Retinal pigment epithelial cell (primary cell): Measurements from ENCODE around the gene SLC49A4.
A peak's percentile ranks its signal among the peaks of the same experiment; 100 is the strongest.

Experiments used
- DNase-seq: peaks from one replicate; pipeline ENCODE4 v3.0.0-alpha.2; 2010; ENCODE audit warnings: low read depth
- H3K4me3 ChIP-seq: 2 replicates; pipeline ENCODE4 v1.5.1; 2011; ENCODE audit warnings: mild to moderate bottlenecking, low read length, control low read depth, moderate library complexity
- TF ChIP-seq, protein P1 (sequence below): conservative IDR thresholded peaks from 2 replicates; pipeline ENCODE4 v1.5.1; 2011; ENCODE audit warnings: low read depth, low read length, control low read depth, inconsistent platforms

The SLC49A4 gene

DNA sequence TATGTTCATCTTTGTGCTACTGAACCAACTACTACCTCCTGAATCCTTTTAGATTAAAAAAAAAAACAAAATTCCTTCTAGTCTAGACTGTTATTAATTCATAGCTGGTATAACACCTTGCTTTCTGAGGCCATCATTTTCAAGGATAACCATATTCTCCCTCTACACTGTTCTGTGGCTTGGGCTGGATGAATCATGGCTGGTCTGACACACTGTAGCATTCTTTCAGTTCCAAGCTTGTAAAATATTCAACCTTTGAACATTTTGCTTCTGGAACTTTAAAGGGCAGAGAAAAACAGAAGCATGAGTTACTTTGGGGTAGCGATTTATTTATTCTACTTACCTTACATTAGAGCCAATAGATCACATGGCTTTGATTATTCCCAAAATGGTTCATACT lies 8.8 kb upstream of the SLC49A4 start:
- DNase-seq, result no peak
- TF ChIP-seq, protein P1, sequence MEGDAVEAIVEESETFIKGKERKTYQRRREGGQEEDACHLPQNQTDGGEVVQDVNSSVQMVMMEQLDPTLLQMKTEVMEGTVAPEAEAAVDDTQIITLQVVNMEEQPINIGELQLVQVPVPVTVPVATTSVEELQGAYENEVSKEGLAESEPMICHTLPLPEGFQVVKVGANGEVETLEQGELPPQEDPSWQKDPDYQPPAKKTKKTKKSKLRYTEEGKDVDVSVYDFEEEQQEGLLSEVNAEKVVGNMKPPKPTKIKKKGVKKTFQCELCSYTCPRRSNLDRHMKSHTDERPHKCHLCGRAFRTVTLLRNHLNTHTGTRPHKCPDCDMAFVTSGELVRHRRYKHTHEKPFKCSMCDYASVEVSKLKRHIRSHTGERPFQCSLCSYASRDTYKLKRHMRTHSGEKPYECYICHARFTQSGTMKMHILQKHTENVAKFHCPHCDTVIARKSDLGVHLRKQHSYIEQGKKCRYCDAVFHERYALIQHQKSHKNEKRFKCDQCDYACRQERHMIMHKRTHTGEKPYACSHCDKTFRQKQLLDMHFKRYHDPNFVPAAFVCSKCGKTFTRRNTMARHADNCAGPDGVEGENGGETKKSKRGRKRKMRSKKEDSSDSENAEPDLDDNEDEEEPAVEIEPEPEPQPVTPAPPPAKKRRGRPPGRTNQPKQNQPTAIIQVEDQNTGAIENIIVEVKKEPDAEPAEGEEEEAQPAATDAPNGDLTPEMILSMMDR, result no peak
- no peak overlapping the region for H3K4me3 ChIP-seq

DNA sequence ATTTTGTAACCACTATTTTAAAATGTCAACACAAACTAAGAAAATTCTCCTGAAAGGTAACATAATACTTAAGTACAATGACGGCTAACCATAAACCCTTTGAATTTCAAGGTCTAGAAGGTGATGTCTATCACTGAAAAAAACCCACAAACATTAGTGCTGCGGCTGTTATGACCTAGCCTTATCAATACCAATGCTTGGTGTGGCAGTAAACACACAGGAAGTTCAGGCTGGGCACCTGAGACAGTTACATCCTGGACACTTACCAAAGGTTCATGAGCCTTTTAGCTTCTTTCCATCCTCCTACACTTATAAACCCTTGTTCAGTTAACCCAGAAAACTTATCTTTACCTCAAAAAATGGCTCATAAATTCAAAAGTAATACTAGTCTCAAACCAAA lies 7.0 kb upstream of the SLC49A4 start:
- H3K4me3 ChIP-seq, result no peak overlapping the region
- DNase-seq, result no peak
- TF ChIP-seq, protein P1, result no peak

DNA sequence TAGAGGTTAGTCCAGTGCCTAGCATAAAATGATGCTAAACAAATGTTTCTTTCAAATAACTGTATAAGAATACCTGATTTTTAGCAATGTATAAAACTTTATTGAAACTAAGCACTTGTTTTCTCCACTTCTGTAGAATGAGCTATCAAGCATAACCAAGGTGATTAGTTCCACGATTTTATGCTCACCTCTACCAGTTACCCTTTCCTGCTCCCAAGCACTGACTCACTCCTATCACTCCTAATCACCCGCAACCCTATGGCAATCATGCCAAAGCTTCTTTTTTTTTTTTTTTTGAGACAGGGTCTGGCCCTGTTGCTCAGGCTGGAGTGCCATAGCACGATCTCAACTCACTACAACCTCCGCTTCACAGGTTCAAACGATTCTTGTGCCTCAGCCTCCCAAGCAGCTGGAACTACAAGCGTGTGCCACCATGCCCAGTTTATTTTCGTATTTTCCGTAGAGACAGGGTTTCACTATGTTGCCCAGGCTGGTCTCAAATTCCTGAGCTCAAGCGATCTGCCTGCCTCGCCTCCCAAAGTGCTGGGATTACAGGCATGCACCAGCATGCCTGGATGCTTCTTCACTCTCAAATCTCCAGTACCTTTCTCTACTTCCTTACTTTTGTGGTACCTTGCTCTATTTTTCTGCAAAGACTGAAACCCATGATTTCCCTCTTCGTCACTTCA lies 5.1 kb upstream of the SLC49A4 start:
- no peak for DNase-seq
- H3K4me3 ChIP-seq, result no peak overlapping the region
- TF ChIP-seq, protein P1, result no peak

DNA sequence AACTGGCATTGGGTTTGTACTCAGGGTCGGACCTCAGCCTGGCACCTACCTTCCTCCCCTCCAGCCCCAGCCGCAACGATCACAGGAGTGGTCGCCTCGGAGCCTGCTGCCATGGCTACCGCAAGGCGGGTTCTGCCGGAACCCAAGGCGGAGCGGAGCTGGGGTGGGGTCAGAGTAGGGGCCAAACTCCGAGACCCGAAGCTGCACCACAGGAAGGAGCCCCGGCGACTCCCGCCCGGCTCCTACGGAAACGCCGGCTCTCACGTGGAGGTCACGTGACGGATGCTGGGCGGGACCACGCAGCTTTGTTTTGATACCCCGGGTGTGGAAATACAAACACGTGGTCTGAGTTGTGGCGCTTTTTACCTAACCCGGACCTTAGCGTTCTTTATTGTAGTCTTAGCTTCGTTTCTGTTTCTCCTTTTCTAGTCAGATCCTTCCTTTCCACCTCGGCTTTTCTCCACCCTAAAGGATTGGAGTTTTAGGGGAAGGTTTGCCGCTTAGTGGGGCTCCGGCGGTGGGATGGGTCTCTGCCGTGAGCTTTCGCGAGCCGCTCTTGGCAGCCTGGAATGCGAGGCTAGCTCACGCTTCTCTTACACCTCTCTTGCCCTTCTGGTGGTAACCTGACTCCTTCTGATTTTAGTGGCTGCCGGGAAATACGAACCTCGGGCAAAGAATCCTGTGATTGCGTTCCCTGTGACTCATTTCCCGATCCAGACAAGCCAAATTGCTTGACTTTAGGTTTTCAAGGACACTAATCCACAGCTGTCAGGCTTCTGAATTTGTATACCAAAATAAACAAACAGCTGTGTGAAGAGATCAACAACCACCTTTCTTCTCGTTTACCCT lies 1.1 kb upstream of the SLC49A4 start, which contains the start of gene HSPBAP1:
Gene HSPBAP1 (minus strand): TSS at position 264 of the 849 bp plus-strand sequence. CDS start 151 bp downstream, at position 113.
- peak; percentile 92 for DNase-seq
- TF ChIP-seq, protein P1, result no peak
- peak within 1 kb of the TSS; percentile 77 for H3K4me3 ChIP-seq

DNA sequence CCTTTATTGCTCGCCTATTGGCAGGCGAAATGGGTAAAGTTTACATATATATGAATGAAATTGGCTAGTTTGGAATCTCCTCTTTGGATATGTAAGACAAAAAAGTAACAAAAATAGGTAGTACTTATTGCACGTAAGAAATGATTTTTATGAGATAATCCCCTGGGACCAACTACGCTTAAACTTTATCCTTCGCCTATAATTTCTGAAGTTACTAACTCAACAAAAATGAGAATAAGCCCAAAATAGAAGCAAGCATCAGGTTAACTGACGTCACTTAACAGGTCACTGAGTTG lies 438 bp upstream of the SLC49A4 start:
- TF ChIP-seq, protein P1, result no peak

DNA sequence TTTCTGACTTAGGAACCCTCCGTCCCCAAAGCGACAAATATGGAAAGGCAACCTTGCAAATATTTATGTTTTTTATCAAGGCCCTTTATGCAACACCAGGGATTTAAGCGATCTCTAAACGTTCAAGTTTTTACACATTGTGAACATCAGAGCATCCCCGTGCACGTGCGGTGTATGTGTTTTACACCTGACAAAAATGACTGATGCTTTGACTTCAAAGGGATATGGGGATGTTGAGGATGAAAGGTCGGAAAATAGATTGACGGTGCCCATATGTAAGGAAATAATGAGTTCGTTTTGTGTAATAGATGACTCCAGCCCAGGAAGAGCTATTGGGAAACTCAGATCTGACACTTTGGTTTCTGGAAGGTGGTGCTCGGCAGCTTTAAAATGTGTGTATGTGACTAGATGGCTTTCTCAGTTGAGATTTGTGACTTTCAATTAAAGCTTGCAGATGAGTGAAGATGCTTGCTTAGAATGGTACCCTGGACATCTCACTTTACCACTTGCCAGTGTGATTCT lies 866 bp downstream of the SLC49A4 start:
- no peak for DNase-seq
- peak overlapping the region; percentile 77 for H3K4me3 ChIP-seq
- TF ChIP-seq, protein P1, result no peak

More for the DNA sequence above, 438 bp upstream of the SLC49A4 start:
- peak overlapping the region; percentile 77 for H3K4me3 ChIP-seq
- DNase-seq, result peak; percentile 54
